Measurements from ENCODE around the gene ENDOD1.

The ENDOD1 gene

GRCh38 chr11:95137299-95137698 is 47.7 kb downstream of the ENDOD1 start:
- in situ Hi-C loops (cut with MboI; ENCODE audit: low sequenced_read_pairs) = loop anchor here (25.0 kb wide), 1 partner anchor 1300 kb away; no protein-coding TSS in a partner anchor

- in situ Hi-C loops (cut with MboI; ENCODE audit: low sequenced_read_pairs) = loop anchor here (25.0 kb wide), 1 partner anchor 1299 kb away; no protein-coding TSS in a partner anchor
These were observed 48.8 kb downstream of the ENDOD1 start for GRCh38 chr11:95138448-95138847.

- in situ Hi-C loops (cut with MboI; ENCODE audit: low sequenced_read_pairs) = loop anchor here (25.0 kb wide), 1 partner anchor 1297 kb away; no protein-coding TSS in a partner anchor
These were observed 50.9 kb downstream of the ENDOD1 start for GRCh38 chr11:95140397-95141033.

- in situ Hi-C loops (cut with MboI; ENCODE audit: low sequenced_read_pairs) = loop anchor here (25.0 kb wide), 1 partner anchor 1295 kb away; no protein-coding TSS in a partner anchor
These were observed 52.8 kb downstream of the ENDOD1 start for GRCh38 chr11:95142431-95142830.

GRCh38 chr11:95143106-95143681 is 53.5 kb downstream of the ENDOD1 start:
- in situ Hi-C loops (cut with MboI; ENCODE audit: low sequenced_read_pairs) = loop anchor here (25.0 kb wide), 1 partner anchor 1294 kb away; no protein-coding TSS in a partner anchor

- in situ Hi-C loops (cut with MboI; ENCODE audit: low sequenced_read_pairs) = loop anchor here (25.0 kb wide), 1 partner anchor 1293 kb away; no protein-coding TSS in a partner anchor
These were observed 54.9 kb downstream of the ENDOD1 start for GRCh38 chr11:95144313-95145235.

GRCh38 chr11:95145430-95146060 is 55.9 kb downstream of the ENDOD1 start:
- in situ Hi-C loops (cut with MboI; ENCODE audit: low sequenced_read_pairs) = loop anchor here (25.0 kb wide), 1 partner anchor 1292 kb away; no protein-coding TSS in a partner anchor

- in situ Hi-C loops (cut with MboI; ENCODE audit: low sequenced_read_pairs) = loop anchor here (25.0 kb wide), 1 partner anchor 1290 kb away; no protein-coding TSS in a partner anchor
These were observed 57.8 kb downstream of the ENDOD1 start for GRCh38 chr11:95147364-95147905.

- in situ Hi-C loops (cut with MboI; ENCODE audit: low sequenced_read_pairs) = loop anchor here (25.0 kb wide), 1 partner anchor 1289 kb away; no protein-coding TSS in a partner anchor
These were observed 58.8 kb downstream of the ENDOD1 start for GRCh38 chr11:95148406-95148805.

- in situ Hi-C loops (cut with MboI; ENCODE audit: low sequenced_read_pairs) = loop anchor here (25.0 kb wide), 1 partner anchor 1288 kb away; no protein-coding TSS in a partner anchor
These were observed 59.3 kb downstream of the ENDOD1 start for GRCh38 chr11:95148938-95149337.

GRCh38 chr11:95149651-95150364 is 60.2 kb downstream of the ENDOD1 start:
- in situ Hi-C loops (cut with MboI; ENCODE audit: low sequenced_read_pairs) = loop anchor here (10.0 to 25.0 kb wide), 3 partner anchors 555 to 1287 kb away; no protein-coding TSS in a partner anchor

GRCh38 chr11:95150956-95151684 is 61.5 kb downstream of the ENDOD1 start:
- in situ Hi-C loops (cut with MboI; ENCODE audit: low sequenced_read_pairs) = loop anchor here (10.0 kb wide), 2 partner anchors 554 to 614 kb away; no protein-coding TSS in a partner anchor

GRCh38 chr11:95152876-95153856 is 63.5 kb downstream of the ENDOD1 start:
- in situ Hi-C loops (cut with MboI; ENCODE audit: low sequenced_read_pairs) = loop anchor here (10.0 kb wide), 2 partner anchors 552 to 612 kb away; no protein-coding TSS in a partner anchor

GRCh38 chr11:95153857-95154246 is 64.2 kb downstream of the ENDOD1 start:
- in situ Hi-C loops (cut with MboI; ENCODE audit: low sequenced_read_pairs) = loop anchor here (10.0 kb wide), 2 partner anchors 551 to 611 kb away; no protein-coding TSS in a partner anchor

- in situ Hi-C loops (cut with MboI; ENCODE audit: low sequenced_read_pairs) = loop anchor here (10.0 kb wide), 2 partner anchors 550 to 610 kb away; no protein-coding TSS in a partner anchor
These were observed 64.9 kb downstream of the ENDOD1 start for GRCh38 chr11:95154514-95154913.

GRCh38 chr11:95155385-95155784 is 65.7 kb downstream of the ENDOD1 start:
- in situ Hi-C loops (cut with MboI; ENCODE audit: low sequenced_read_pairs) = loop anchor here (10.0 kb wide), 2 partner anchors 549 to 609 kb away; no protein-coding TSS in a partner anchor

- in situ Hi-C loops (cut with MboI; ENCODE audit: low sequenced_read_pairs) = loop anchor here (10.0 kb wide), 2 partner anchors 549 to 609 kb away; no protein-coding TSS in a partner anchor
These were observed 66.6 kb downstream of the ENDOD1 start for GRCh38 chr11:95156133-95156721.

Measured in HL-60/S4 (cell line).